Measurements from ENCODE around the gene RBM23. TPM values are rescaled to one million over a fixed set of nuclear protein-coding genes. Genes with fewer than 3 reads are reported as not detected.

RBM23 gene
- total and polyA plus RNA-seq, 9 of the 15 experiments (the other 6 are each of a cell fraction or from before 2014, with no cell fraction given): 46.0 to 102 (median 58.5) TPM

- TF ChIP-seq RREB1 (CRISPR knock-in tag; IDR thresholded peaks at IDR 0.05) (no peak), ZNF778 (CRISPR knock-in tag; IDR thresholded peaks at IDR 0.05) (no peak), AFF1 (IDR thresholded peaks at IDR 0.05; ENCODE audit: low read depth in 1 of 2, partially characterized antibody in 2 of 2) (no peak), MYC (IDR thresholded peaks at IDR 0.05; ENCODE audit: low read depth, low read length) (0 out of 2 replicates have a peak, but pooled peaks have one; percentile 1), MYC (CRISPR knock-in tag; IDR thresholded peaks at IDR 0.05; ENCODE audit: borderline replicate concordance, low read depth) (no peak), PPARD (CRISPR knock-in tag; IDR thresholded peaks at IDR 0.05) (no peak), ZNF165 (CRISPR knock-in tag; IDR thresholded peaks at IDR 0.05; ENCODE audit: borderline replicate concordance) (no peak), ZNF717 (CRISPR knock-in tag; IDR thresholded peaks at IDR 0.05) (no peak), NFE2L1 (tag; IDR thresholded peaks at IDR 0.05; ENCODE audit: borderline replicate concordance, low read depth) (no peak), ZNF655 (CRISPR knock-in tag; IDR thresholded peaks at IDR 0.05) (no peak), ADNP (tag; IDR thresholded peaks at IDR 0.05) (peak; percentile 71; the same call in 1 of the 2 replicates), TSC22D4 (tag; IDR thresholded peaks at IDR 0.05) (no peak), SMARCA5 (IDR thresholded peaks at IDR 0.05) (peak; percentile 78; the same call in 1 of the 2 replicates), YBX1 (IDR thresholded peaks at IDR 0.05) (no peak)
- TF ChIP-seq, protein P1, sequence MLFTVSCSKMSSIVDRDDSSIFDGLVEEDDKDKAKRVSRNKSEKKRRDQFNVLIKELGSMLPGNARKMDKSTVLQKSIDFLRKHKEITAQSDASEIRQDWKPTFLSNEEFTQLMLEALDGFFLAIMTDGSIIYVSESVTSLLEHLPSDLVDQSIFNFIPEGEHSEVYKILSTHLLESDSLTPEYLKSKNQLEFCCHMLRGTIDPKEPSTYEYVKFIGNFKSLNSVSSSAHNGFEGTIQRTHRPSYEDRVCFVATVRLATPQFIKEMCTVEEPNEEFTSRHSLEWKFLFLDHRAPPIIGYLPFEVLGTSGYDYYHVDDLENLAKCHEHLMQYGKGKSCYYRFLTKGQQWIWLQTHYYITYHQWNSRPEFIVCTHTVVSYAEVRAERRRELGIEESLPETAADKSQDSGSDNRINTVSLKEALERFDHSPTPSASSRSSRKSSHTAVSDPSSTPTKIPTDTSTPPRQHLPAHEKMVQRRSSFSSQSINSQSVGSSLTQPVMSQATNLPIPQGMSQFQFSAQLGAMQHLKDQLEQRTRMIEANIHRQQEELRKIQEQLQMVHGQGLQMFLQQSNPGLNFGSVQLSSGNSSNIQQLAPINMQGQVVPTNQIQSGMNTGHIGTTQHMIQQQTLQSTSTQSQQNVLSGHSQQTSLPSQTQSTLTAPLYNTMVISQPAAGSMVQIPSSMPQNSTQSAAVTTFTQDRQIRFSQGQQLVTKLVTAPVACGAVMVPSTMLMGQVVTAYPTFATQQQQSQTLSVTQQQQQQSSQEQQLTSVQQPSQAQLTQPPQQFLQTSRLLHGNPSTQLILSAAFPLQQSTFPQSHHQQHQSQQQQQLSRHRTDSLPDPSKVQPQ (CRISPR knock-in tag; IDR thresholded peaks at IDR 0.05; ENCODE audit: borderline replicate concordance): no peak
Measured at GRCh38 chr14:22870811-22871223, 48.1 kb downstream of the RBM23 start (continued).

All from K562 (cell line).